GM18519 (cell line): Measurements from ENCODE around the gene CLEC2L.

Experiments used
- ATAC-seq: cut with Tn5 transposase; IDR thresholded peaks from one replicate; pipeline ENCODE4 v1.9.1; 2021; ENCODE audit warnings: mild to moderate bottlenecking, moderate library complexity; ENCODE audit not compliant: unreplicated experiment, low FRiP score

The CLEC2L gene

GRCh38 chr7:139521439-139521838, 2.0 kb upstream of the CLEC2L start:
- no peak for ATAC-seq

- no peak for ATAC-seq
Measured at GRCh38 chr7:139522830-139523198, 671 bp upstream of the CLEC2L start.

- no peak for ATAC-seq
Measured at GRCh38 chr7:139523968-139524815, 707 bp downstream of the CLEC2L start.

GRCh38 chr7:139525239-139525638, 1.8 kb downstream of the CLEC2L start:
- no peak for ATAC-seq

GRCh38 chr7:139525750-139526149, 2.3 kb downstream of the CLEC2L start:
- no peak for ATAC-seq

GRCh38 chr7:139526578-139527544, 3.4 kb downstream of the CLEC2L start:
- ATAC-seq, result no peak

GRCh38 chr7:139531094-139531493, 7.6 kb downstream of the CLEC2L start:
- no peak for ATAC-seq

GRCh38 chr7:139532636-139533155, 9.2 kb downstream of the CLEC2L start:
- ATAC-seq, result no peak

GRCh38 chr7:139534096-139534495, 10.6 kb downstream of the CLEC2L start:
- no peak for ATAC-seq

- no peak for ATAC-seq
Measured at GRCh38 chr7:139534966-139535651, 11.6 kb downstream of the CLEC2L start.

GRCh38 chr7:139536152-139536551, 12.7 kb downstream of the CLEC2L start:
- ATAC-seq, result no peak

GRCh38 chr7:139538881-139539635, 15.6 kb downstream of the CLEC2L start:
- no peak for ATAC-seq

GRCh38 chr7:139540203-139540602, 16.7 kb downstream of the CLEC2L start:
- ATAC-seq, result no peak

GRCh38 chr7:139541600-139542307, 18.3 kb downstream of the CLEC2L start:
- ATAC-seq, result no peak

- ATAC-seq, result no peak
Measured at GRCh38 chr7:139542308-139543151, 19.0 kb downstream of the CLEC2L start.

- no peak for ATAC-seq
Measured at GRCh38 chr7:139543801-139544603, 20.5 kb downstream of the CLEC2L start.

GRCh38 chr7:139544645-139545044, 21.2 kb downstream of the CLEC2L start:
- ATAC-seq, result no peak
